Measurements from ENCODE around the gene OR1E1. TPM values are rescaled to one million over a fixed set of nuclear protein-coding genes. Genes with fewer than 3 reads are reported as not detected.
"Not testable (repeated sequence)": the region's sequence is repeated elsewhere in the genome, so short reads cannot be mapped to it uniquely, and the experiment has no call there.

Gene OR1E1
- total RNA-seq, 3 donors from 2014 or later, result not detected

- Histone ChIP-seq H3K9me3 (peaks cover 7 to 14% of the 10 kb centered on the region in 2 donors), H3K36me3 (no peaks in the 10 kb centered on the region), H3K27me3 (peaks cover 0 to 36% of the 10 kb centered on the region in 2 donors), H3K27ac (no peak overlapping the region), H3K4me1 (no peaks in the 10 kb centered on the region), H3K4me3 (no peak overlapping the region)
- intact Hi-C loops (cut with DNase I; ENCODE audit: low total_unique reads), result no loop called here
- DNase-seq (ENCODE audit: low spot score in 2 of 2), result no peak
- TF ChIP-seq POLR2A (IDR thresholded peaks at IDR 0.05) (no peak), POLR2AphosphoS5 (IDR thresholded peaks at IDR 0.05) (no peak), CTCF (IDR thresholded peaks at IDR 0.05) (no peak)
Observed at GRCh38 chr17:3378321-3378720, 19.9 kb downstream of the OR1E1 start.

- H3K4me1 ChIP-seq; DNase-seq (ENCODE audit: low spot score in 2 of 2); H3K4me3 ChIP-seq; H3K27ac ChIP-seq; H3K27me3 ChIP-seq; intact Hi-C loops (cut with DNase I; ENCODE audit: low total_unique reads); H3K36me3 ChIP-seq: not testable (repeated sequence)
- H3K9me3 ChIP-seq, result peaks cover 5 to 21% of the 10 kb centered on the region in 2 donors
Observed at GRCh38 chr17:3371167-3371566, 27.0 kb downstream of the OR1E1 start.

Other genes starting within 250 kb of the OR1E1 start
- not detected for gene OR1A2, start 200.9 kb downstream of the OR1E1 start, total RNA-seq
- gene OR1A1, start 190.7 kb downstream of the OR1E1 start, total RNA-seq, result not detected
- gene OR3A1, start 100.0 kb downstream of the OR1E1 start, total RNA-seq, result not detected
- gene OR3A2, start 12.1 kb downstream of the OR1E1 start, total RNA-seq, result not detected
- not detected for gene OR3A3, start 13.0 kb upstream of the OR1E1 start, total RNA-seq
- not detected for gene OR1E2, start 35.4 kb upstream of the OR1E1 start, total RNA-seq
- gene SPATA22, start 73.4 kb upstream of the OR1E1 start, total RNA-seq, result under 1 TPM; 0.29 to 0.98 (median 0.80) TPM
- 1 to 10 TPM in 2 of 3 donors, under 1 TPM in 1; 0.98 to 3.8 (median 1.6) TPM for gene ASPA, start 77.6 kb upstream of the OR1E1 start, total RNA-seq
- 1 to 10 TPM in 2 of 3 donors, under 1 TPM in 1; 0.98 to 1.1 (median 1.0) TPM for gene TRPV3, start 159.4 kb upstream of the OR1E1 start, total RNA-seq
- gene TRPV1, start 211.0 kb upstream of the OR1E1 start, total RNA-seq, result 1 to 10 TPM; 4.9 to 5.9 (median 5.9) TPM
- 10 to 100 TPM in 2 of 3 donors, 1 to 10 TPM in 1; 9.5 to 17.4 (median 16.4) TPM for gene SHPK, start 237.8 kb upstream of the OR1E1 start, total RNA-seq
- 10 to 100 TPM; 20.0 to 31.0 (median 20.1) TPM for gene CTNS, start 238.3 kb upstream of the OR1E1 start, total RNA-seq

Data from breast epithelium (tissue), 4 donors.